IPS DF 4.7 (cell line): ENCODE data around the gene TSLP.

ENCODE experiments used
- DNase-seq: peaks from one replicate; pipeline ENCODE4 v3.0.0-alpha.2; 2013; ENCODE audit warnings: low spot score; ENCODE audit errors: extremely low read depth

Gene TSLP

GRCh38 chr5:111095982-111096381 is 24.5 kb downstream of the TSLP start:
- no peak for DNase-seq

- no peak for DNase-seq
Measured at GRCh38 chr5:111099058-111099778, 27.7 kb downstream of the TSLP start.

GRCh38 chr5:111106320-111106948 is 34.9 kb downstream of the TSLP start:
- no peak for DNase-seq

- DNase-seq: no peak
Measured at GRCh38 chr5:111107371-111107770, 35.9 kb downstream of the TSLP start.

GRCh38 chr5:111111956-111112355 is 40.4 kb downstream of the TSLP start:
- DNase-seq: no peak

- DNase-seq: no peak
Measured at GRCh38 chr5:111113678-111114077, 42.2 kb downstream of the TSLP start.

GRCh38 chr5:111115229-111115628 is 43.7 kb downstream of the TSLP start:
- no peak for DNase-seq

GRCh38 chr5:111116550-111116949 is 45.0 kb downstream of the TSLP start:
- DNase-seq: no peak

- DNase-seq: no peak
Measured at GRCh38 chr5:111117136-111117535, 45.6 kb downstream of the TSLP start.

- DNase-seq: no peak
Measured at GRCh38 chr5:111119221-111119620, 47.7 kb downstream of the TSLP start.

- DNase-seq: no peak
Measured at GRCh38 chr5:111119856-111120255, 48.3 kb downstream of the TSLP start.

GRCh38 chr5:111120911-111121310 is 49.4 kb downstream of the TSLP start:
- no peak for DNase-seq

GRCh38 chr5:111121926-111122325 is 50.4 kb downstream of the TSLP start:
- no peak for DNase-seq

GRCh38 chr5:111122398-111122797 is 50.9 kb downstream of the TSLP start:
- DNase-seq: no peak

- no peak for DNase-seq
Measured at GRCh38 chr5:111124793-111125192, 53.3 kb downstream of the TSLP start.

- no peak for DNase-seq
Measured at GRCh38 chr5:111126896-111127295, 55.4 kb downstream of the TSLP start.
